Endodermal cell (in vitro differentiated cells): ENCODE results near the gene ARL6IP5. TPM values are rescaled to one million over a fixed set of nuclear protein-coding genes. Genes with fewer than 3 reads are reported as not detected.

Source experiments
- DNase-seq: peaks from one replicate; pipeline ENCODE4 v3.0.0-alpha.2; 2017
- H3K27ac ChIP-seq: 2 replicates; pipeline ENCODE4 v1.5.1; 2013; ENCODE audit warnings: mild to moderate bottlenecking, low read depth, low read length, moderate library complexity
- H3K27me3 ChIP-seq: 2 replicates; pipeline ENCODE4 v1.6.1; 2013; ENCODE audit warnings: mild to moderate bottlenecking, low read length, moderate library complexity; ENCODE audit not compliant: insufficient read depth, control insufficient read depth, poor library complexity, severe bottlenecking
- H3K36me3 ChIP-seq: 2 replicates; pipeline ENCODE4 v1.7.0; 2013; ENCODE audit warnings: mild to moderate bottlenecking, low read length, moderate library complexity; ENCODE audit not compliant: control insufficient read depth, insufficient read depth
- H3K4me1 ChIP-seq: one replicate; pipeline ENCODE4 v1.7.0; 2013; ENCODE audit warnings: low read length; ENCODE audit not compliant: control insufficient read depth, insufficient read depth
- H3K4me3 ChIP-seq: 2 replicates; pipeline ENCODE4 v1.5.1; 2013; ENCODE audit warnings: mild to moderate bottlenecking, low read length, moderate library complexity
- H3K9ac ChIP-seq: 2 replicates; pipeline ENCODE4 v1.6.1; 2013; ENCODE audit warnings: mild to moderate bottlenecking, low read length, moderate library complexity; ENCODE audit not compliant: poor library complexity, severe bottlenecking; ENCODE audit errors: extremely low read depth
- H3K9me3 ChIP-seq: 2 replicates; pipeline ENCODE4 v1.6.1; 2013; ENCODE audit warnings: mild to moderate bottlenecking, low read length, moderate library complexity; ENCODE audit not compliant: control insufficient read depth
- H3K27ac Mint-ChIP-seq: 2 replicates; pipeline ENCODE4 v1.8.0; 2020; ENCODE audit warnings: mixed read lengths
- H3K27me3 Mint-ChIP-seq: 2 replicates; pipeline ENCODE4 v1.8.0; 2021; ENCODE audit warnings: mild to moderate bottlenecking, mixed read lengths; ENCODE audit not compliant: insufficient read depth
- H3K36me3 Mint-ChIP-seq: 2 replicates; pipeline ENCODE4 v1.8.0; 2020; ENCODE audit warnings: low read depth, mixed read lengths
- H3K4me1 Mint-ChIP-seq: 2 replicates; pipeline ENCODE4 v1.8.0; 2020; ENCODE audit warnings: mixed read lengths
- H3K4me3 Mint-ChIP-seq: 2 replicates; pipeline ENCODE4 v1.8.0; 2020; ENCODE audit warnings: mild to moderate bottlenecking, moderate library complexity, mixed read lengths
- H3K9me3 Mint-ChIP-seq: 2 replicates; pipeline ENCODE4 v1.8.0; 2020; ENCODE audit warnings: mild to moderate bottlenecking, mixed read lengths
- WGBS, 2 experiments: methylation state at CpG; one replicate each; pipeline versions ENCODE4 v1.1.5 to v1.1.7; 2013; ENCODE audit warnings: missing lambda C conversion rate in 2 of 2, mixed read lengths in 1 of 2; ENCODE audit not compliant: insufficient coverage in 1 of 2, insufficient read length in 1 of 2; 5-methylcytosine and 5-hydroxymethylcytosine counted together
- total RNA-seq, 2 donors: library from RNA; stranded (reverse); fragmentation: NEBNext Ultra II Directional in 1 of 2; extraction: Animal tissue kit (Norgen Biotek cat#: 25700) in 1 of 2; gene quantifications; 2 replicates in 1 of 2; 3 replicates in 1 of 2; pipeline ENCODE4 v1.2.1, GENCODE V29; 2021
- TF ChIP-seq, protein P1 (sequence below): fragments of 200-600 bp; sonication (generic); conservative IDR thresholded peaks from 2 replicates; pipeline ENCODE4 v1.5.0; 2021; ENCODE audit warnings: antibody characterized with exemption, mild to moderate bottlenecking

The ARL6IP5 gene
- total RNA-seq, 2 donors from 2014 or later = 20.6 to 28.7 TPM

DNA sequence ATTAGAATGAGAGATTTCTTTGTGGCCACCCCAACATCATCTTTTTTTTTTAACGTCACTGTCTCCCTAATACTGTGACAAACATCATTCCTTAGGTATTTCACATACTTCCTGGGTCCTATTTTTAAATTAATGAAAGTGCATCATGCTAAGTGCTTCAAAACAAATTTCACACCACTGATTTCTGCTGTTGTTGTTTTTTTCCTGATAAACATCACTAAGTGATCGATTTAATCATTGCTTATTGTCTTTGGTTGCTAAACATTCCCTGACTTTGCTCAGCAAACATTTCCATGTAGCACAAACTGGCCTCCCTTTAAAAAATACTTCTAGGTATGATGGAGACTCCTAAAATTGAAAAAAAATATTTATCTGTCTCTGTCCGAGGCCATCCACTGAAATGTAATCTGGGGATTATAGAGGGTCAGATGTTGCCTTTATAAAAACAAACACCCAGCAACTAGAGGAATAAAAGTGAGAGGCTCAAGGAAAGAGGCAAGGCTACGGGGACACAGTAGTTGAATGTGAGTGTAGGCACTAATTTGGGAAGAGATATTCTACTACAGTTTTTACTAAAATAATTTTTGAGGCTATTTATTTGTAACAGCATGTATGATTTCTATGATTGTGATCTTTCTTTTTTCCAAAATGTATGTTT, 58.2 kb downstream of the ARL6IP5 start:
- Histone ChIP-seq H3K27me3 (peaks cover 44% of the 10 kb centered on the region), H3K4me3 (no peak overlapping the region), H3K9me3 (no peaks in the 10 kb centered on the region), H3K27ac (no peak overlapping the region), H3K4me1 (peaks cover 10% of the 10 kb centered on the region), H3K36me3 (no peaks in the 10 kb centered on the region), H3K9ac (no peak overlapping the region)
- TF ChIP-seq, protein P1, sequence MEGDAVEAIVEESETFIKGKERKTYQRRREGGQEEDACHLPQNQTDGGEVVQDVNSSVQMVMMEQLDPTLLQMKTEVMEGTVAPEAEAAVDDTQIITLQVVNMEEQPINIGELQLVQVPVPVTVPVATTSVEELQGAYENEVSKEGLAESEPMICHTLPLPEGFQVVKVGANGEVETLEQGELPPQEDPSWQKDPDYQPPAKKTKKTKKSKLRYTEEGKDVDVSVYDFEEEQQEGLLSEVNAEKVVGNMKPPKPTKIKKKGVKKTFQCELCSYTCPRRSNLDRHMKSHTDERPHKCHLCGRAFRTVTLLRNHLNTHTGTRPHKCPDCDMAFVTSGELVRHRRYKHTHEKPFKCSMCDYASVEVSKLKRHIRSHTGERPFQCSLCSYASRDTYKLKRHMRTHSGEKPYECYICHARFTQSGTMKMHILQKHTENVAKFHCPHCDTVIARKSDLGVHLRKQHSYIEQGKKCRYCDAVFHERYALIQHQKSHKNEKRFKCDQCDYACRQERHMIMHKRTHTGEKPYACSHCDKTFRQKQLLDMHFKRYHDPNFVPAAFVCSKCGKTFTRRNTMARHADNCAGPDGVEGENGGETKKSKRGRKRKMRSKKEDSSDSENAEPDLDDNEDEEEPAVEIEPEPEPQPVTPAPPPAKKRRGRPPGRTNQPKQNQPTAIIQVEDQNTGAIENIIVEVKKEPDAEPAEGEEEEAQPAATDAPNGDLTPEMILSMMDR = no peak
- DNase-seq = no peak
- Mint-ChIP-seq H3K9me3 (no peaks in the 10 kb centered on the region), H3K36me3 (no peaks in the 10 kb centered on the region), H3K27me3 (peaks cover 73% of the 10 kb centered on the region), H3K4me3 (no peak overlapping the region), H3K27ac (no peak overlapping the region), H3K4me1 (peaks cover 22% of the 10 kb centered on the region)
- WGBS, 2 experiments = 83 to 98% methylated on average over 2 to 4 of the region's 4 CpGs

DNA sequence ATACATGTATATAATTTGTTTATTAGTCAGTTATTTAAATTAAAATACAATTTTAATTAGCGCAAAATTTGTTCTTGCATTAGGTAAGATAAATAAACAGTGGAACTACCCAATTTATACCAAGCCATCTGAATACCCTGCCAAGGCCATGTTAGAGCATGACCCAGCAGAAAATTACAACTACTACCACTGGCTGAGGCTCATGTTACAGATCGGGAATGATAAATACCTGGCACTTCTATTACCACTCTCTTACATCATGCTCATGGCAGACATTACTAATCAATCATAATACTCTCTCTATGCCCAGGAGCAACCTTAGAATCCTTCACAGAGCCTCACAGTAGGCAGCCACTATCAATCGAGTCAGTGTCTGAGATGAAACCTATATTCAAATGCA, 58.9 kb downstream of the ARL6IP5 start:
- H3K9ac ChIP-seq = no peak overlapping the region
- no peaks in the 10 kb centered on the region for H3K9me3 ChIP-seq
- H3K27me3 Mint-ChIP-seq = peaks cover 71% of the 10 kb centered on the region
- no peak overlapping the region for H3K4me3 ChIP-seq
- H3K4me3 Mint-ChIP-seq = no peak overlapping the region
- WGBS, 2 experiments = 87 to 100% methylated on average over 1 to 3 of the region's 3 CpGs
- peaks cover 10% of the 10 kb centered on the region for H3K4me1 ChIP-seq
- no peaks in the 10 kb centered on the region for H3K36me3 Mint-ChIP-seq
- H3K4me1 Mint-ChIP-seq = peaks cover 22% of the 10 kb centered on the region
- H3K27ac Mint-ChIP-seq = no peak overlapping the region
- no peak overlapping the region for H3K27ac ChIP-seq
- DNase-seq = no peak
- TF ChIP-seq, protein P1 = no peak
- H3K9me3 Mint-ChIP-seq = no peaks in the 10 kb centered on the region
- no peaks in the 10 kb centered on the region for H3K36me3 ChIP-seq
- H3K27me3 ChIP-seq = peaks cover 37% of the 10 kb centered on the region

DNA sequence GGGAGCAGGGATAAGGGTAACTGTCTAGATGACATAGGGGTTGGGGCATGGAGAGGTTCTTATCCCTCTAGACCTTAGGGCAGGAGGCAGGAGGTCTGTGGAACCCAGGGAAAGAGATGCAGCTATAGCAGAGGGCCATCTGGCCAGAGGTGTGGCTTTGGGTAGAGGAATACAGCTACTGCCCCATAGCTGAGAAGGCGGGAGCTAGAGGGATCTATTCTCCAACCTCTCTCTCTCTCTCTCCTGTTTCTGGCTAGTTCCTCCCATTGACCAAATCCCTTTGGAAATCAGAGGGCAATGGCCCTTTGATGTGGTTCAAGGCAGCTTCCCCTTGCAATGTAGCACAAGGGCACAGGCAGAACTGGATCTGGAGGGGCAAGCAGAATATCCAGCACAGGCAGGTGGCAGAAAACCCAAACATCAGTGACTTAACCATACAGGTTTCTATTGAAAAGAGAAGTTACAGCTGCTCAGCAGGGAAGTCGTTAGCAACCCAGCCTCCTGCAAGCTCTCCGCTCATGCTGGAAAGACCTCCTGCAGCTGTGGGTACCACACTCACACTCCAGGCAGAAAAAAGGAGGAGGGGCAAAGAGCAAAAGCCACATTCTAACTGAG, 60.0 kb downstream of the ARL6IP5 start:
- no peaks in the 10 kb centered on the region for H3K9me3 Mint-ChIP-seq
- 10 to 15% methylated on average over 2 to 3 of the region's 3 CpGs for WGBS, 2 experiments
- Histone ChIP-seq H3K27ac (no peak overlapping the region), H3K4me3 (no peak overlapping the region), H3K9me3 (no peaks in the 10 kb centered on the region), H3K4me1 (peaks cover 10% of the 10 kb centered on the region), H3K36me3 (no peaks in the 10 kb centered on the region), H3K27me3 (peaks cover 27% of the 10 kb centered on the region), H3K9ac (no peak overlapping the region)
- peak; percentile 88 for DNase-seq
- H3K36me3 Mint-ChIP-seq = no peaks in the 10 kb centered on the region
- no peak overlapping the region for H3K4me3 Mint-ChIP-seq
- H3K27ac Mint-ChIP-seq = no peak overlapping the region
- peaks cover 22% of the 10 kb centered on the region for H3K4me1 Mint-ChIP-seq
- TF ChIP-seq, protein P1 = no peak
- H3K27me3 Mint-ChIP-seq = peaks cover 62% of the 10 kb centered on the region
